HepG2 (cell line): ENCODE data around the gene BATF3. TPM values are rescaled to one million over a fixed set of nuclear protein-coding genes. Genes with fewer than 3 reads are reported as not detected.

ENCODE experiments used
- CTCF ChIP-seq: sonication (generic); formaldehyde crosslinking; IDR thresholded peaks from 2 replicates; pipeline ENCODE4 v1.5.0; 2020; ENCODE audit warnings: mild to moderate bottlenecking, missing genetic modification reagents, moderate library complexity
- EED ChIP-seq: sonication (generic); formaldehyde crosslinking; IDR thresholded peaks from 2 replicates; pipeline ENCODE4 v1.5.0; 2020; ENCODE audit warnings: mild to moderate bottlenecking, missing genetic modification reagents
- NFAT5 ChIP-seq: sonication (generic); formaldehyde crosslinking; IDR thresholded peaks from 2 replicates; pipeline ENCODE4 v1.4.0; 2020; ENCODE audit warnings: missing genetic modification reagents
- POLR2G ChIP-seq: fragments of 200-400 bp; formaldehyde crosslinking; IDR thresholded peaks from 2 replicates; pipeline ENCODE4 v1.6.1; 2018; ENCODE audit warnings: mild to moderate bottlenecking, low read depth, low read length, moderate library complexity
- YY1 ChIP-seq: IDR thresholded peaks from 2 replicates; pipeline ENCODE4 v1.6.1; 2011; ENCODE audit warnings: low read length, low read depth, moderate library complexity, mild to moderate bottlenecking; ENCODE audit not compliant: insufficient read depth, insufficient replicate concordance
- ZNF232 ChIP-seq: sonication (generic); formaldehyde crosslinking; IDR thresholded peaks from 2 replicates; pipeline ENCODE4 v1.4.0; 2020; ENCODE audit warnings: missing genetic modification reagents, borderline replicate concordance
- ZNF335 ChIP-seq: sonication (generic); formaldehyde crosslinking; IDR thresholded peaks from 2 replicates; pipeline ENCODE4 v1.4.0; 2020; ENCODE audit warnings: missing genetic modification reagents
- polyA plus RNA-seq, 8 experiments: library from polyadenylated mRNA; depleted of rRNA in 3 of 8; stranded (reverse) in 7 of 8; unstranded in 1 of 8; fragments of >200 nt; fragmentation: Illumina TruSeq in 4 of 8; extraction: Trizol in 4 of 8; gene quantifications; 2 replicates each; pipeline versions ENCODE4 v1.2.1 to v1.2.3, GENCODE V29; 2011 to 2016; ENCODE audit warnings: low read depth in 4 of 8, missing spikeins in 1 of 8, mixed read lengths in 1 of 8; ENCODE audit not compliant: insufficient read depth in 1 of 8
- total RNA-seq, 5 experiments: library from RNA; depleted of rRNA; stranded (reverse); fragments of >200 nt; fragmentation: Illumina TruSeq; extraction: Trizol; gene quantifications; 2 replicates each; pipeline ENCODE4 v1.2.3, GENCODE V29; 2016; ENCODE audit warnings: low read depth in 1 of 5
- TF ChIP-seq, protein P1 (sequence below): sonication (generic); formaldehyde crosslinking; IDR thresholded peaks from one replicate; pipeline ENCODE4 v1.5.1; 2020; ENCODE audit warnings: mild to moderate bottlenecking, missing genetic modification reagents; ENCODE audit errors: not compliant biosample characterization

The BATF3 gene
- total and polyA plus RNA-seq, 2 of the 13 experiments (the other 11 are each of a cell fraction or from before 2014, with no cell fraction given), result 0.13 TPM; not detected in 1

GRCh38 chr1:212665241-212666115 lies 34.2 kb downstream of the BATF3 start (continued):
- TF ChIP-seq NFAT5 (CRISPR knock-in tag) (peak; percentile 40; the same call in 1 of the 2 replicates), ZNF232 (CRISPR knock-in tag) (peak; percentile 31; the same call in 1 of the 2 replicates), CTCF (CRISPR knock-in tag) (peak; percentile 99), POLR2G (no peak), EED (CRISPR knock-in tag) (peak; percentile 51; the same call in 1 of the 2 replicates), YY1 (peak; percentile 30), ZNF335 (CRISPR knock-in tag) (peak; percentile 96)
- TF ChIP-seq, protein P1, sequence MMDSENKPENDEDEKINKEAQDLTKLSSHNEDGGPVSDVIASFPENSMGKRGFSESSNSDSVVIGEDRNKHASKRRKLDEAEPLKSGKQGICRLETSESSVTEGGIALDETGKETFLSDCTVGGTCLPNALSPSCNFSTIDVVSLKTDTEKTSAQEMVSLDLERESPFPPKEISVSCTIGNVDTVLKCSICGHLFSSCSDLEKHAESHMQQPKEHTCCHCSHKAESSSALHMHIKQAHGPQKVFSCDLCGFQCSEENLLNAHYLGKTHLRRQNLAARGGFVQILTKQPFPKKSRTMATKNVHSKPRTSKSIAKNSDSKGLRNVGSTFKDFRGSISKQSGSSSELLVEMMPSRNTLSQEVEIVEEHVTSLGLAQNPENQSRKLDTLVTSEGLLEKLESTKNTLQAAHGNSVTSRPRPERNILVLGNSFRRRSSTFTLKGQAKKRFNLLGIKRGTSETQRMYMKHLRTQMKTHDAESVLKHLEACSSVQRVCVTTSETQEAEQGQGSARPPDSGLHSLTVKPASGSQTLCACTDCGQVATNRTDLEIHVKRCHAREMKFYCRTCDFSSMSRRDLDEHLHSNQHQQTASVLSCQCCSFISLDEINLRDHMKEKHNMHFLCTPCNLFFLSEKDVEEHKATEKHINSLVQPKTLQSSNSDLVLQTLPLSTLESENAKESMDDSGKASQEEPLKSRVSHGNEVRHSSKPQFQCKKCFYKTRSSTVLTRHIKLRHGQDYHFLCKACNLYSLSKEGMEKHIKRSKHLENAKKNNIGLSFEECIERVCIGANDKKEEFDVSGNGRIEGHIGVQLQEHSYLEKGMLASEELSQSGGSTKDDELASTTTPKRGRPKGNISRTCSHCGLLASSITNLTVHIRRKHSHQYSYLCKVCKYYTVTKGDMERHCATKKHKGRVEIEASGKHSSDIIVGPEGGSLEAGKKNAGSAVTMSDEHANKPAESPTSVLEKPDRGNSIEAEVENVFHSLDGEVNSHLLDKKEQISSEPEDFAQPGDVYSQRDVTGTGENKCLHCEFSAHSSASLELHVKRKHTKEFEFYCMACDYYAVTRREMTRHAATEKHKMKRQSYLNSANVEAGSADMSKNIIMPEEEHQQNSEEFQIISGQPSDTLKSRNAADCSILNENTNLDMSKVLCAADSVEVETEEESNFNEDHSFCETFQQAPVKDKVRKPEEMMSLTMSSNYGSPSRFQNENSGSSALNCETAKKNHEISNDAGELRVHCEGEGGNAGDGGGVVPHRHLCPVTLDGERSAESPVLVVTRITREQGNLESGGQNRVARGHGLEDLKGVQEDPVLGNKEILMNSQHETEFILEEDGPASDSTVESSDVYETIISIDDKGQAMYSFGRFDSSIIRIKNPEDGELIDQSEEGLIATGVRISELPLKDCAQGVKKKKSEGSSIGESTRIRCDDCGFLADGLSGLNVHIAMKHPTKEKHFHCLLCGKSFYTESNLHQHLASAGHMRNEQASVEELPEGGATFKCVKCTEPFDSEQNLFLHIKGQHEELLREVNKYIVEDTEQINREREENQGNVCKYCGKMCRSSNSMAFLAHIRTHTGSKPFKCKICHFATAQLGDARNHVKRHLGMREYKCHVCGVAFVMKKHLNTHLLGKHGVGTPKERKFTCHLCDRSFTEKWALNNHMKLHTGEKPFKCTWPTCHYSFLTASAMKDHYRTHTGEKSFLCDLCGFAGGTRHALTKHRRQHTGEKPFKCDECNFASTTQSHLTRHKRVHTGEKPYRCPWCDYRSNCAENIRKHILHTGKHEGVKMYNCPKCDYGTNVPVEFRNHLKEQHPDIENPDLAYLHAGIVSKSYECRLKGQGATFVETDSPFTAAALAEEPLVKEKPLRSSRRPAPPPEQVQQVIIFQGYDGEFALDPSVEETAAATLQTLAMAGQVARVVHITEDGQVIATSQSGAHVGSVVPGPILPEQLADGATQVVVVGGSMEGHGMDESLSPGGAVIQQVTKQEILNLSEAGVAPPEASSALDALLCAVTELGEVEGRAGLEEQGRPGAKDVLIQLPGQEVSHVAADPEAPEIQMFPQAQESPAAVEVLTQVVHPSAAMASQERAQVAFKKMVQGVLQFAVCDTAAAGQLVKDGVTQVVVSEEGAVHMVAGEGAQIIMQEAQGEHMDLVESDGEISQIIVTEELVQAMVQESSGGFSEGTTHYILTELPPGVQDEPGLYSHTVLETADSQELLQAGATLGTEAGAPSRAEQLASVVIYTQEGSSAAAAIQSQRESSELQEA (CRISPR knock-in tag), result peak; percentile 69
